Measurements from ENCODE around the gene CAPN5.

GRCh38 chr11:77155082-77155475 lies 88.3 kb downstream of the CAPN5 start:
- no peak for TF ChIP-seq EZH2 (IDR thresholded peaks at IDR 0.05; ENCODE audit: insufficient read depth, poor library complexity, severe bottlenecking)
- TF ChIP-seq EZH2phosphoT487 (IDR thresholded peaks at IDR 0.05; ENCODE audit: insufficient read depth, low read depth), result no peak
